HepG2 (cell line): ENCODE measurements around the gene RUSF1. TPM values are rescaled to one million over a fixed set of nuclear protein-coding genes. Genes with fewer than 3 reads are reported as not detected.

Experiments
- ATF5 ChIP-seq: sonication (generic); formaldehyde crosslinking; IDR thresholded peaks from 2 replicates; pipeline ENCODE4 v1.4.0; 2020; ENCODE audit warnings: mild to moderate bottlenecking, low read depth, missing genetic modification reagents
- EHMT2 ChIP-seq: fragments of 200-600 bp; sonication (generic); IDR thresholded peaks from 2 replicates; pipeline ENCODE4 v1.7.0; 2017; ENCODE audit warnings: antibody characterized with exemption, low read depth, low read length, borderline replicate concordance
- GFI1 ChIP-seq: sonication (generic); formaldehyde crosslinking; IDR thresholded peaks from 2 replicates; pipeline ENCODE4 v1.5.0; 2020; ENCODE audit warnings: missing genetic modification reagents, mild to moderate bottlenecking, borderline replicate concordance
- GMEB1 ChIP-seq: sonication (generic); formaldehyde crosslinking; IDR thresholded peaks from 2 replicates; pipeline ENCODE4 v1.5.1; 2020; ENCODE audit warnings: missing genetic modification reagents, mild to moderate bottlenecking, borderline replicate concordance
- JUNB ChIP-seq: sonication (generic); formaldehyde crosslinking; IDR thresholded peaks from 2 replicates; pipeline ENCODE4 v1.8.0; 2022; ENCODE audit warnings: missing genetic modification reagents, mild to moderate bottlenecking, borderline replicate concordance
- KDM5B ChIP-seq: sonication (generic); formaldehyde crosslinking; IDR thresholded peaks from 2 replicates; pipeline ENCODE4 v1.4.0; 2020; ENCODE audit warnings: missing genetic modification reagents, mild to moderate bottlenecking, borderline replicate concordance
- MTA3 ChIP-seq: sonication (generic); formaldehyde crosslinking; IDR thresholded peaks from 2 replicates; pipeline ENCODE4 v1.4.0; 2020; ENCODE audit warnings: missing genetic modification reagents
- NCOA2 ChIP-seq: sonication (generic); formaldehyde crosslinking; IDR thresholded peaks from 2 replicates; pipeline ENCODE4 v1.8.0; 2022; ENCODE audit warnings: inconsistent platforms
- NFAT5 ChIP-seq: sonication (generic); formaldehyde crosslinking; IDR thresholded peaks from 2 replicates; pipeline ENCODE4 v1.4.0; 2020; ENCODE audit warnings: missing genetic modification reagents
- PCBP2 ChIP-seq: fragments of 200-400 bp; formaldehyde crosslinking; optimal IDR thresholded peaks from 2 replicates; pipeline ENCODE3; 2018; ENCODE audit warnings: low read length, low read depth; ENCODE audit not compliant: poor library complexity, severe bottlenecking
- PRDM10 ChIP-seq: sonication (generic); formaldehyde crosslinking; IDR thresholded peaks from 2 replicates; pipeline ENCODE4 v1.4.0; 2020; ENCODE audit warnings: low read depth, missing genetic modification reagents
- TSC22D2 ChIP-seq: sonication (generic); formaldehyde crosslinking; IDR thresholded peaks from 2 replicates; pipeline ENCODE4 v1.5.1; 2020; ENCODE audit warnings: missing genetic modification reagents, mild to moderate bottlenecking, borderline replicate concordance
- ZNF33A ChIP-seq: sonication (generic); formaldehyde crosslinking; IDR thresholded peaks from 2 replicates; pipeline ENCODE4 v1.5.1; 2020; ENCODE audit warnings: missing genetic modification reagents, mild to moderate bottlenecking, moderate library complexity, borderline replicate concordance
- ZNF382 ChIP-seq: sonication (generic); formaldehyde crosslinking; IDR thresholded peaks from 2 replicates; pipeline ENCODE4 v1.5.0; 2020; ENCODE audit warnings: missing genetic modification reagents, mild to moderate bottlenecking, borderline replicate concordance
- ZNF569 ChIP-seq: sonication (generic); formaldehyde crosslinking; IDR thresholded peaks from 2 replicates; pipeline ENCODE4 v1.5.0; 2020; ENCODE audit warnings: mild to moderate bottlenecking, missing genetic modification reagents, moderate library complexity, borderline replicate concordance
- ZNF572 ChIP-seq: sonication (generic); formaldehyde crosslinking; IDR thresholded peaks from 2 replicates; pipeline ENCODE4 v1.5.1; 2020; ENCODE audit warnings: mild to moderate bottlenecking, missing genetic modification reagents
- polyA plus RNA-seq, 8 experiments: library from polyadenylated mRNA; depleted of rRNA in 3 of 8; stranded (reverse) in 7 of 8; unstranded in 1 of 8; fragments of >200 nt; fragmentation: Illumina TruSeq in 4 of 8; extraction: Trizol in 4 of 8; gene quantifications; 2 replicates each; pipeline versions ENCODE4 v1.2.1 to v1.2.3, GENCODE V29; 2011 to 2016; ENCODE audit warnings: low read depth in 4 of 8, missing spikeins in 1 of 8, mixed read lengths in 1 of 8; ENCODE audit not compliant: insufficient read depth in 1 of 8
- total RNA-seq, 5 experiments: library from RNA; depleted of rRNA; stranded (reverse); fragments of >200 nt; fragmentation: Illumina TruSeq; extraction: Trizol; gene quantifications; 2 replicates each; pipeline ENCODE4 v1.2.3, GENCODE V29; 2016; ENCODE audit warnings: low read depth in 1 of 5

RUSF1 gene
- total and polyA plus RNA-seq, 2 of the 13 experiments (the other 11 are each of a cell fraction or from before 2014, with no cell fraction given), result 40.8 to 50.2 TPM

- TF ChIP-seq EHMT2 (no peak), NFAT5 (CRISPR knock-in tag) (peak; percentile 70; the same call in 1 of the 2 replicates), ZNF569 (CRISPR knock-in tag) (peak; percentile 93; the same call in 1 of the 2 replicates), ZNF382 (no peak), TSC22D2 (CRISPR knock-in tag) (0 out of 2 replicates have a peak, but pooled peaks have one; percentile 79), ZNF572 (CRISPR knock-in tag) (peak; percentile 76), ZNF33A (CRISPR knock-in tag) (0 out of 2 replicates have a peak, but pooled peaks have one; percentile 46), KDM5B (CRISPR knock-in tag) (peak; percentile 94), NCOA2 (CRISPR knock-in tag) (peak; percentile 64), PRDM10 (CRISPR knock-in tag) (peak; percentile 84), JUNB (CRISPR knock-in tag) (0 out of 2 replicates have a peak, but pooled peaks have one; percentile 28), GFI1 (CRISPR knock-in tag) (peak; percentile 86; the same call in 1 of the 2 replicates), ATF5 (CRISPR knock-in tag) (peak; percentile 32; the same call in 1 of the 2 replicates), GMEB1 (CRISPR knock-in tag) (peak; percentile 98), MTA3 (CRISPR knock-in tag) (no peak), PCBP2 (no peak)
Observed at GRCh38 chr16:31507929-31508705, at the start of gene RUSF1 (continued).
